ENCODE results near the gene CFAP65. TPM values are rescaled to one million over a fixed set of nuclear protein-coding genes. Genes with fewer than 3 reads are reported as not detected.

The CFAP65 gene
- total and polyA plus RNA-seq, 2 of the 13 experiments (the other 11 are each of a cell fraction or from before 2014, with no cell fraction given), result 0.05 TPM; not detected in 1

DNA sequence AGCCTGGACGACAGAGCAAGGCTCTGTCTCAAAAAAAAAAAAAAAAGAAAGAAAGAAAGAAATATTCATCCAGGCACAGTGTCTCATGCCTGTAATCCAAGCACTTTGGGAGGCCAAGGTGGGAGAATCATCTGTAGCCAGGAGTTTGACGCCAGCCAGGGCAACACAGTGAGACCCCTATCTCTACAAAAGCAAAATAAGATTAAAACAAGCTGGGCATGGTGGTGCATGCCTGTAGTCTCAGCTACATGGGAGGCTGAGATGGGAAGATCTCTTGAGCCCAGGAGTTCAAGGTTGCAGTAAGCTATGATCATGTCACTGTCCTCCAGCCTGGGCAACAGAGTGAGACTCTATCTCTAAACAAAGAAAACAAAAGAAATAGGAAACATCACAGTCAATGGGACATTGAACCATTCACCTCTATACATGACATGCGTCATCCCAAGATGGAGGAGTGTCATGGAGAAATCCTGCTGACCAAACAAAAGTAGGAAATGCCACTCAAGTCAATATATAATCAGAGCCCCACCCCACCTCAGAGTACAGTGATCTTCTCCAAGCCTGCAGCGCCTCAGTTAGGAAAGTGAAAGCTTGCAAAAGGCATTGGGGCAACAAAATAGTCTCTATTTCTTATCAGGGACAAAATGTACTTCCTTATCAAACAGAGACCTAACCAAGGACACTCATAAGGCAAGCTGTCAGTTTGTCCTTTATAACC lies 66.1 kb downstream of the CFAP65 start:
- Histone ChIP-seq H4K20me1 (ENCODE audit: insufficient read depth, low read length) (no peaks in the 10 kb centered on the region), H3K4me3 (replicated peaks in 1 of 3; ENCODE audit: insufficient read depth in 1 of 3, low read depth in 2 of 3, low read length in 3 of 3) (no peak overlapping the region), H3K4me2 (ENCODE audit: low read depth, low read length) (no peak overlapping the region), H2AFZ (ENCODE audit: low read length) (no peak overlapping the region), H3K9ac (ENCODE audit: insufficient read depth, low read depth, low read length) (no peak overlapping the region), H3K4me1 (ENCODE audit: insufficient read depth, low read length) (no peaks in the 10 kb centered on the region), H3K27me3 (ENCODE audit: control insufficient read depth in 1 of 2, insufficient read depth in 2 of 2, low read length in 2 of 2) (peaks cover 0 to 35% of the 10 kb centered on the region in 2 experiments; a peak in 4 of 5 replicates), H3K27ac (ENCODE audit: extremely low read length, insufficient read depth, low read length) (no peak overlapping the region), H3K36me3 (replicated peaks in 1 of 2; ENCODE audit: control insufficient read depth in 1 of 2, insufficient read depth in 2 of 2, low read length in 2 of 2) (no peaks in the 10 kb centered on the region), H3K9me3 (ENCODE audit: low read length) (no peaks in the 10 kb centered on the region), H3K79me2 (ENCODE audit: insufficient read depth, low read length) (no peaks in the 10 kb centered on the region)
- BruUV-seq (replicated peaks), result no TSS peak
- CTCF ChIA-PET (ENCODE audit: low intra/inter-chr PET ratio, low total read pairs), result no interaction called here
- POLR2A ChIA-PET, result no interaction called here
- in situ Hi-C loops (cut with HindIII; ENCODE audit: extremely low pct_ligation_motif_present, low pct_unique_long_range_greater_than_20kb) (no loop called here), intact Hi-C loops (cut with micrococcal nuclease; ENCODE audit: unreplicated experiment) (no loop called here)
- TF ChIP-seq ZKSCAN1 (IDR thresholded peaks at IDR 0.05; ENCODE audit: low read length) (no peak), FLYWCH1 (CRISPR knock-in tag; IDR thresholded peaks at IDR 0.05) (no peak), ZNF121 (CRISPR knock-in tag; IDR thresholded peaks at IDR 0.05) (0 out of 2 replicates have a peak, but pooled peaks have one; percentile 13), ZNF44 (CRISPR knock-in tag; IDR thresholded peaks at IDR 0.05) (no peak), MAFF (IDR thresholded peaks at IDR 0.05; ENCODE audit: low read depth, low read length) (peak; percentile 57), HDAC6 (IDR thresholded peaks at IDR 0.05; ENCODE audit: low read depth, low read length) (no peak), CREB1 (IDR thresholded peaks at IDR 0.05) (0 out of 2 replicates have a peak, but pooled peaks have one; percentile 17), CREB1 (CRISPR knock-in tag; IDR thresholded peaks at IDR 0.05) (no peak), MAFK (conservative IDR thresholded peaks at IDR 0.05 in 1 of 2, IDR thresholded peaks at IDR 0.05 in 1 of 2; ENCODE audit: low read length in 2 of 2) (peak; percentile 50 to 59; a peak in 3 of 4 replicates)
- DNase-seq (ENCODE audit: low spot score) (no peak), FAIRE-seq (no peak), ATAC-seq (no peak)
- 2% methylated on average over 4 of the region's 4 CpGs for WGBS (ENCODE audit: low lambda C conversion rate)

DNA sequence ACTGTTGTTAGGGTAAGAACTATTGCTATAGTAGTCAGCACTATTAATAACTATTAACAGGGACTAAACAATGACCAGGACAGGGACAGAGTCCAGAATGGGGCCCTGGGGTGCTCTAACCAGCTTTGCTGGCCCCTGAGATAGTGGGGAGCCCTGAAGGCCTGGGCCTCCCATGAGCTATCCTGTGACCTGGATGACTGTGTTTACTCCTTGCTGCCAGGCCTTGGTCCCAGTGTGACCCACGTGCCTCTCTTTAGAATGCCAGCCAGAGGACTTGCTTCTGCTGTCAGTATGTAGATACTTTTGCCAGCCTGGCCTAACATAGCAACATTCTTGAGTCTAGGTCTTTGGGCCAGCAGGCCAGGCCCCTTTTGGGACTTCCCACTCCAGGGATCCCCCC lies 70.4 kb downstream of the CFAP65 start:
- no peaks in the 10 kb centered on the region for H3K79me2 ChIP-seq (ENCODE audit: insufficient read depth, low read length)
- H4K20me1 ChIP-seq (ENCODE audit: insufficient read depth, low read length), result no peaks in the 10 kb centered on the region
- in situ Hi-C loops (cut with HindIII; ENCODE audit: extremely low pct_ligation_motif_present, low pct_unique_long_range_greater_than_20kb), result no loop called here
- no peak for FAIRE-seq
- H3K27ac ChIP-seq (ENCODE audit: extremely low read length, insufficient read depth, low read length), result no peak overlapping the region
- whole genome bisulfite sequencing (ENCODE audit: low lambda C conversion rate), result 0% methylated on average over 1 of the region's 1 CpG
- no peaks in the 10 kb centered on the region for H3K36me3 ChIP-seq (replicated peaks in 1 of 2; ENCODE audit: control insufficient read depth in 1 of 2, insufficient read depth in 2 of 2, low read length in 2 of 2)
- no peak overlapping the region for H2AFZ ChIP-seq (ENCODE audit: low read length)
- DNase-seq (ENCODE audit: low spot score), result no peak
- no peaks in the 10 kb centered on the region for H3K9me3 ChIP-seq (ENCODE audit: low read length)
- CTCF ChIA-PET (ENCODE audit: low intra/inter-chr PET ratio, low total read pairs), result no interaction called here
- no peak overlapping the region for H3K9ac ChIP-seq (ENCODE audit: insufficient read depth, low read depth, low read length)
- H3K4me1 ChIP-seq (ENCODE audit: insufficient read depth, low read length), result no peaks in the 10 kb centered on the region
- peaks cover 0 to 27% of the 10 kb centered on the region in 2 experiments; a peak in 4 of 5 replicates for H3K27me3 ChIP-seq (ENCODE audit: control insufficient read depth in 1 of 2, insufficient read depth in 2 of 2, low read length in 2 of 2)
- POLR2A ChIA-PET, result no interaction called here
- no TSS peak for BruUV-seq (replicated peaks)
- no peak overlapping the region for H3K4me3 ChIP-seq (replicated peaks in 1 of 3; ENCODE audit: insufficient read depth in 1 of 3, low read depth in 2 of 3, low read length in 3 of 3)
- intact Hi-C loops (cut with micrococcal nuclease; ENCODE audit: unreplicated experiment), result no loop called here
- TF ChIP-seq ISL2 (CRISPR knock-in tag; IDR thresholded peaks at IDR 0.05) (no peak), ZNF569 (CRISPR knock-in tag; IDR thresholded peaks at IDR 0.05; ENCODE audit: borderline replicate concordance) (no peak), CREB1 (IDR thresholded peaks at IDR 0.05) (no peak), CREB1 (CRISPR knock-in tag; IDR thresholded peaks at IDR 0.05) (no peak), SP140L (CRISPR knock-in tag; IDR thresholded peaks at IDR 0.05; ENCODE audit: borderline replicate concordance) (no peak)
- ATAC-seq, result no peak
- H3K4me2 ChIP-seq (ENCODE audit: low read depth, low read length), result no peak overlapping the region

Data from HepG2 (cell line).